Stimulated activated CD8-positive, alpha-beta memory T cell treated with anti-CD3 and anti-CD28 coated beads, Interleukin-7, amount 100 ng/mL, for 48 hours (primary cell): ENCODE results near the gene INPP5A.
"Not testable (repeated sequence)": the region's sequence is repeated elsewhere in the genome, so short reads cannot be mapped to it uniquely, and the experiment has no call there.

ENCODE experiments used
- DNase-seq, 2 donors: peaks; one replicate each; pipeline ENCODE4 v3.0.0-alpha.2; 2020; ENCODE audit warnings: low read depth in 1 of 2; ENCODE audit errors: extremely low read depth in 1 of 2

The INPP5A gene

DNA sequence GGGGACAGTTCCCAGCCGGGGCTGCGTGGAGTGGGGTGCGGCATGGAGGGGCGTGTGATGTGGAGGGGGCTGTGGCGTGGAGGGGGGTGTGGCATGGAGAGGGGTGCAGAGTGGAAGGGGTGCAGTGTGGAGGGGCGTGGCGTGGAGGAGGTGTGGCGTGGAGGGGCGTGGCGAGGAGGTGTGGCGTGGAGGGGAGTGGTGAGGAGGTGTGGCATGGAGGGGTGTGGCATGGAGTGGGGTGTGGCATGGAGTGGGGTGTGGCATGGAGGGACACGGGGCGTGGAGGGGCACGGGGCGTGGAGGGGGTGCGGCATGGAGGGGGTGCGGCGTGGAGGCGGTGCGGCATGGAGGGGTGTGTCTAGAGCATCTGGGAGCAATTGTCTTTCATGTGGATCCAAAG is 214.8 kb downstream of the INPP5A start:
- DNase-seq = no peak

DNA sequence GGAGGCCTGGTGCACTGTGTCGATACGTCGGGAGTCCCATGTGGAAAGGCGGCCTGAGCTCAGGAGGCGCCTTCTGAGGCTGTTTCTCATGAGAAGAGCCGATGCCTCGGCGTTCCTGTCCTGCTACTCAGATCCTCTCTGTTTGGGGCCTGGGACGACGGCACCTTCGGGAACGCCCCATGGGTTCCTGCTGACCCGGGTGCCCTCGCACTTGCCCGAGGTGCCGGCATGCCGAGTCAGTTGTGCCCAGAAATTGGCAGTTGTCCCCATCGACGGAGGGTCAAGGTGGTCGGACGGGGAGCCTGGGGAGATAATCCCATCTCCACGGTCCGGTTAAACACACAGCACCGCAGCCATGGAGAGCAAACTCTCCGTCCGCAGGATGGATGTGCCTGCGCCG is 215.4 kb downstream of the INPP5A start:
- no peak for DNase-seq

DNA sequence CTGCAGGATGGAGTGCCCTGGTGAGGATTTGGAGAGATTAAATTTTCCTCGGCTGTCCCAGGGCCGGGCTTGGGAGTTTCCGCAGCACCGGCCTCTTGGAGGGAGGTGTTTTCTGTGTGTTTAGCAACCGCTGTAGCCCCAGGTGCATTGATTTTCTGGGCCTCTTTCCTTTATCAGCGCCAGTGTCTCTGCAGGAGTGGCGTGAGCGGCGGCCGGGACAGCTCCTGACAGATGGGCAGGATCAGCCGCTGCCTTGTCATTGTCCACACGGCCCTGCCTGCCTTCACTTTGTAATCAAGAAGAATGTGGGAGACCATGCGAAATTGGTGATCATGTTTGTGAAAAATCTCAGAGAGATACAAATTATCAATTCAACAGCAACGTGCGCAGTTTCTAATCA is 216.0 kb downstream of the INPP5A start:
- DNase-seq = no peak

DNA sequence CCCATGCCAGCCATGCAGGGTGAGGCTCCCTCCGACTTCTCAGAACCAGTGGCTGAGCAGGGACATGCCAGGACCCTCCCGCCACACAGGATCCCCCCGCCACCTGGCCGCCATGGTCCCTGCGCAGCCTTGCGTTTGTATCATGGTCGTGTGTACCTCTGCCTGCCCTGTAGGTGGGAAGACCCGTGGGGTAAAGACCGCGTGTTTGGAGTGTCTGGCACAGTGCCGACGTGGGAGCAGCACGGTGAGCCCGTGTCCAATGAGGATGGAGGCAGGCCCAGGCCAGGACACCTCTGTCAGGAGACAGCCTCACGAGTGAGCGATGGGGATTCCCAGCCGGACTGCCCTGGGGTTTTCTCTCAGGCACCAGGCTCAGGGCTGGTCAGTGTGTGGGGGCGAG is 216.5 kb downstream of the INPP5A start:
- no peak for DNase-seq

DNA sequence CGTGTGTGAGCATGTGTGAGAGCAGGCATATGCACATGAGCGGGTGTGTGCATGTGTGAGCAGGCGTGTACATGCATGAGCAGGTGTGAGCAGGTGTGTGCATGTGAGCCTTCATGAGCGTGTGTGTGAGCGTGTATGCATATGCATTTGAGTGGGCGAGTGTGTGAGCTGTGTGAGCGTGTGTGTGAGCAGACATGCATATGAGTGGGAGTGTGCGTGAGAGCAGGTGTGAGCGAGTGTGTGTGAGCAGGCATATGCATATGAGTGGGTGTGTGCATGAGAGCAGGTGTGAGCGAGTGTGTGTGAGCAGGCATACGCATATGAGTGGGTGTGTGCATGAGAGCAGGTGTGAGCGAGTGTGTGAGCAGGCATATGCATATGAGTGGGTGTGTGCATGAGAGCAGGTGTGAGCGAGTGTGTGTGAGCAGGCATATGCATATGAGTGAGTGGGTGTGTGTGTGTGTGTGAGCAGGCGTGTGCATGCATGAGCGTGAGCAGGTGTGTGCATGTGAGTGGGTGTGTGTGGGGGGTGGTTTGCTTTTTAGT is 217.7 kb downstream of the INPP5A start:
- no peak for DNase-seq

DNA sequence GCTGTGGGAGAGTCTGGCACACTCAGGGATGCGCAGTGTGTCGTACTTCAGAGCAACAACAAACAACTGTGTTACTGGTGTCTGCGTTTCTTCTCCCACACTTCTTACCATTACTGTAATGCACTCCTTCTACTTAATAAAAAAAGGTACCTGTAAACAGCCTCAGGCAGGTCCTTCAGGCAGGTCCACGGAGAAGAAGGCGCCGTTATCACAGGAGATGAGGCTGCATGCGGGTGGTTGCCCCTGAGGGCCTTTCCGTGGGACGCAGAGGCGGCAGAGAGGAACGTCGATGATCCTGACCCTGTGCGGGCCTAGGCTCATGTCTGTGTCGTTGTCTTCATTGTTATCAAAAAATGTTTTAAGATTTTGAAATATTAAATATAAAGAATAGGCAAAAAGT is 219.0 kb downstream of the INPP5A start:
- no peak for DNase-seq

DNA sequence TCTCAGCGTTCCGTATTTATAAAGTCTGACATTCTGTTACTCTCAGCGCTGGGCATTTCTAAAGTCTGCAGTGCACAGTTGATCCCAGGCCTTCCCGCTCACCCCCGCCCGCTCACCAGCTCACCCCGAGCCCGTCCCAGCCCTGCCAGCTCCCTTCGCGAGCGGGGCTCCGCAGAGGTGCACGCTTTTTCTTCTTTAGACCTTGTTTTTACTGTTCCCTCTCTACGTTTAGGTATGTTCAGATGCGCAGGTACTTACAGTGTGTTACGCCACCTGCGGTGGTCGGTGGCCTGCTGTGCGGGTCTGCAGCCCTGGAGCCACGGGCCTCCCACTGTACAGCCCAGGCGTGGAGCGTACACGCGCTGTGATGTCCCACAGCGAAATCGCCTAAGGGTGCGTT is 219.6 kb downstream of the INPP5A start:
- DNase-seq = no peak

DNA sequence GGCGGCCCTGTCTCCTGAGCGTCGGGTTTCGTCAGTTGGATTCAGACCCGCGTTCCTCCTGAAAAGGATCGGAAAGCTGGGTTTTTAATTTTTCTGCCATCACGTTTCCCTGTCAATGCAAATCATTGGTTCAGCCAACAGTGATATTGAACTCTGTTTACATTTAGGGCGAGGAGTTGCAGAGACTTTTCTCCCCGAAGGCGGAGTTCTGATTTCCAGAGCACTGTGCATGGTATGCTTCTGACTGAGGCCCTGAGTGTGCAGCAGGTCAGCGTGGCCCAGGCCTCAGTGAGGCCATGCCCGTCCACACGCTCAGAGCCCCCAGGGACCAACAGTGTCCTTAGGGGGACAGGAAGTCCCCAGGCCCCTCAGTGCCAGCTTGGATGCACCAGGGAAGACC is 221.3 kb downstream of the INPP5A start:
- no peak for DNase-seq

DNA sequence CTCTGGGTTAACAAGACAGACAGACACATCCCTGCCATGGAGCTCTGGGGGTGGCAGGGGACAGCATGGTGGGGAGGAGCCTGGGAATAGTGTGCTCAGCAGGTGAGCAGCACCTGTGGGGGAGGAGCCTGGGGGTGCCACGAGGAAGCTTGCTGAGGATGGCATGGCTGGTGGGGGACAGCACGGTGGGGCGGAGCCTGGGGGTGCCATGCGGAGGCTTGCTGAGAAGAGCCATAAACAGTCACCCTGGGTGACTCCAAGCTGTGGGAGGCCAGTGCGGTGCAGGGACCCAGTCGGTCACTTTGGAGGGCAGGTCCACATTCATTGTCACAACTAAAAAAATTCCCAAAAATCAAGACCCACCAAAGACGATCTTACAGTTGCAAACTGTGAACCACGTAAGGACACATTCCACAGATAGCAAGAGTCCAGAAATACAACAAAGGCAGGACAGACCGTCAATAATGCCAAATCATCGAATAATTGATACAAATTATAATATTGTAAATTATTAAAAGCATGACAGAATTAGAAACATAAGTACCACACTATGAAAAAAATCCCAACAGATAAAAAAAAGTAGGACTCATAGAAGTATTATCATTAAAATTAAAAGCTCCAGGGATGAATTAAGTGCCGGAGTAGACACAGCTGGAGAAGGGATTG is 223.9 kb downstream of the INPP5A start:
- DNase-seq = no peak

DNA sequence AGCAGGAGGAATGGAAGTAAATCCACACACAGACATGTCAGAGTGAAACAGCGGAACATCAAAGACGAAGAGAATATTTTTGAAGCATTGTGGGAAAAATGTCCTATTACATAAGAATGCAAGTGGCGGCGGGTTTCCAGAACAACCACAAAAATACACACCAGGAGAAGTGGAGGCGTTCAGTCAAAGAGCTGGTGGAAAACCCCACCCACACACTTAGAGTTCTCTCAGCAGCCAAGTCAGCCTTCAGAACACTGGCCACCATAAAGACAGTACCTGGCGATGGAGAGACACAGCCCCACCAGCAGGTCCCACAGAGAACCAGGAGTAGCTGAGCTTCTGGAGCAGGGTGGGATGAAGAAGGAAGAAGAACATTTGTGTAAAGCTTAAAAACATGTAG is 224.7 kb downstream of the INPP5A start:
- DNase-seq = no peak

DNA sequence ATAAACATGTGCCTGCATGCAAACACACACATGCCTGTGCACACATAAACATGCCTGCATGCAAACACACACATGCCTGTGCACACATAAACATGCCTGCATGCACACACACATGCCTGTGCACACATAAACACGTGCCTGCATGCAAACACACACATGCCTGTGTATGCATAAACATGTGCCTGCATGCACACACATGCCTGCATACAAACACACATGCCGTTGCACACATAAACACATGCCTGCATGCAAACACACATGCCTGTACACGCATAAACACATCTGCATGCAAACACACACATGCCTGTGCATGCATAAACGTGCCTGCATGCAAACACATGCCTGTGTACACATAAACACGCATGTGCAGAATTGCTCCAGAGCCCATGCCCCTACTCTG is 226.0 kb downstream of the INPP5A start:
- no peak for DNase-seq

DNA sequence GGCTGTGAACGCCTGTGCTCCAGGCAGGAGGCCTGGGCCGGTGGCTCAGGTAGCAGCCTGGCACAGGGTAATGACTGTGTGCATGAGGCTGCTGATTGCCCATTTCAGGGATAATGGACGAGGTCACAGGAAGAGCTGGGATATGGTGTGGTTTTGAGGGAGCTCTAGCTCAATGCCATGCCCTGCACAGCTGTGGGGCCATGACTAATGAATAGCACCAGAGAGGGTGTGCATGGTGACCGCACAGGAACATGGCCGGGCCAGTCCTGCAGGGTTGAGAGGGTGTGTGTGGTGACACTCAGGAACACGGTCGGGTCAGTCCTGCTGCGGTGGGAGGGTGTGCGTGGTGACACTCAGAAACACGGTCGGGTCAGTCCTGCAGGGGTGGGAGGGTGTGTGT is 226.5 kb downstream of the INPP5A start:
- no peak for DNase-seq

DNA sequence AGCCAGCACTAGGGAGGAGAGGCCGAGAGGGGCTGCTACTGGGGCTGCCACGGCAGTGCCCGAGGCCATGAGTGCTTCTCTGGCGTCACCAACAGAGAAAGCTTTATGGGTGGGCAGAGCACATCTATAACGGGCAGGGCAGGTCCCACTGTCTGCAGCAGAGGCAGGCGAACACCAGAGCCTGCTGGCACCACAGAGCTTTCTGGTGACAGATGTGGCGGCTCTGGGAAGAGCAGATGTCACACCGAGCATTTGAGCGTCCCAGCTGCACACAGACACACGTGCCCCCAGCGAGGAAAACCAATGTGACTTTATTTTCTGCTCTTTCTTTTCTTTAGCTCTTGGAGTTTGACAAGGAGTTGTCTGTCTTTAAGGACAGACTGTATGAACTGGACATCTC is 227.8 kb downstream of the INPP5A start:
- DNase-seq = no peak

DNA sequence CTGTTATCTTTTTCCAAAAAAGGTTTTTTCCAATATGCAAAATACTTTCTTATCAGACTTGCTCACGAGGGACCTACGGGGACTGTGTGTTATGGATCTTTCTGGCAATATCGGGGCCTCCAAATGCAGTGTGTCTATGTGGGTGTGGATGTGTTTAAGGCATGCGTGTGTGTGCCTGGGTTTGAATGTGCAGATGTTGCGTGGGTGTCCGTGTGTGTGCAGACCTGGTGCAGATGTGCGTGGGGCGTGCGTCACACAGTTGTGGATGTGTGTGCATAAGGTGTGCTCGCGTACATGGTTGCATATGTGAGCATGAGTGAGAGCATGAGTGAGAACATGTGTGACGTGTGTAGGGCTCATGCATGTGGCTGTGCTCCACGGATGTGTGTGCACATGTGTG is 228.7 kb downstream of the INPP5A start:
- no peak for DNase-seq

DNA sequence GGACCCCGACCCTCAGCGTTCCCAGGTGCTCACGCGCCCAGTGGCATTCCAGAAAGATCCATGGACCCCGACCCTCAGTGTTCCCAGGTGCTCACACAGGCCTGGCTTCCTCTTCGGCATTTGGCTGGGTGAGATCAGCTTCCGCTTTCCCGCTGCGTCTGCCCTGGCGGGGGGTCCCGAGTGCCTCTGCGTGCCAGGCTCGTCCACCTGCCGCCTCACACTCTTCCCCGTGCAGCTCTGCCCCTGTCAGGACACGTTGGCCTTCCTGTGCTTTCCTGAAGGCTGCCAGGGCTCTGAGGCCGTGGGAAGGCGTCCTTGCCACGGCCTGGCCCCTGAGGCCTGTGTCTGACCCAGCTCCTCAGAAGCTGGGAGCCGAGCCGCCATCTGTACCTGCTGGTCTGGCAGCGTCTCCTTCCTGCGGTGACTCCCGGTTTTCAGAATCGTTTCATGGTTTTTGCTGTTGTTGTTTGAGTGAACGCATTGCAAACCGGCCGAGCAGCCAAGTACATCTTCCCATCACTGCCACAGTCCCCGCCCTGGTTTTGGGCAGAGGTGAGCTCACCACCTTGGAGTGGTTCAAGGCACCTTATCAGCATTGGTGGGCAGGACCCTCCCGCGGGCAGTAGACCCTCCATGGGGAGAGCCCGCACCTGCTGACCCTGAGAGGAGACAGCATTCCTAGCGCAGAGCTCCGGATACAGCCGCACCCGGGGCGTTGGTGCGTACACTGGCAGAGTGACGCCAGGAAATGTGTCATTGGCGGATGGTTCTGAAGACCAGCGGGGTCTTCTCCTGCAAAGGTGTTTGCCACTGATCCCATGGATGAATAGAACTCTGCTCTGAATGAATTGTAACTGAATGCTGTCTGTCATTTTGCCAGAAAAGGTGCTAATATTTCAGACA is 231.0 kb downstream of the INPP5A start:
- no peak for DNase-seq

DNA sequence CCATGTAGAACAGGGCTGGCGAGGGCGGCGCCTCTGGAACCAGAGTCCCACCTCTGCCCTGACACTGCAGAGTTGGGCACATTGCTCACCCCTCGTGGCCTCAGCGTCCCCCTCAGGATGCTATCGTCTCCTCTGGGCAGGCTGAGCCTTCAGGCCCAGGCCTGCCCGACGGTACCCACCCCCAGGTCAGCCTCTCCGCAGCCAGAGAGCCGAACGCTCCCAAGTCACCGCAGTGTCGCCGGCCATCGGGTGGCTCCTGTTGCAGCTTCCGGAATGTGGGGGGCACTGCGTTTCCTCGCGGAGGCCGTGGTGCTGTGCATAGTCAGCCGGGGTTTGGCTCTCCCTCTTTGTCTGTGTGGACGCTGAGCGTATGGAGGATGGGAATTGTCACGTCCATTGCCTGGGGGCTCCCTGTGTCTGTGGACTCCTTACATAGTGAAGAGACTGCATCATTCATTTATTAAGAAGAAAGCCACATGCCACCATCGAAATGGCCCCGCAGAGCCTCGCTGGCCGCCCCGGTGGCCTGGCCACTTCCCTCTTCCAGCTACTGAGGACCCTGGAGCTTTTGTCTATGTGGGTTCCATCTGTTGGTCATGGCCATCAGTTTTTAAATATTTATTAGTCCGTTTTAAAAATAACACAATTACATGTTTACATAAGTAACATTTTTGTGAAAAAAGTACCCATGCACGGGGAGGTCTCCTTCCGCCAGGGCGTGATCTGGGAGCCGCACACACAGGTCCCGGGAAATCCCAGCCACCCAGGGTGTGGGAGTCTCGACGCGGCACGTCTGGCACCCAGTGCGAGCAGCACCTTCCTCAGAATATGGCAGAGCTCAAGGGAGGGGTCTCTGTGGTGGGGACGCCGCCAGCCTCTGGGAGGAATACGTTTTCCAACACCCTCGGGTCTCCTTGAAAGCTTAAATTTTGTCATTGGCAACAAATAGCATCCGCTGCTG is 232.8 kb downstream of the INPP5A start:
- DNase-seq = no peak

DNA sequence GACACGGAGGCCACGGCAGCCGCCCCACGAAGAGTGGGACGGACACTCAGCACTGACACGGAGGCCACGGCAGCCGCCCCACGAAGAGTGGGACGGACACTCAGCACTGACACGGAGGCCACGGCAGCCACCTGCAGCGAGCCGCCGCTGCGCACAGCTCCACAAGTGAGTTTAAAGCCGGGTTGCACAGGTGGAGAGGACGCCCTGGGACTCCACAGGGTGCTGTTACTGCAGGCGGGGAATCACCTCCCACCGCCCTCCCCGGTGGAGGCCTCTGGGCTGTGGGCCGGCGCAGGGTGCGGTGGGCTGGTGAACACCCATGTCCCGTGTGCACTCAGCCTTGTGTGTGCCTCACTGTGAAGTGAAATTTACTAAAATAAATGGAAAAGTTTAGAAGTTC is 235.2 kb downstream of the INPP5A start:
- not testable (repeated sequence) for DNase-seq

DNA sequence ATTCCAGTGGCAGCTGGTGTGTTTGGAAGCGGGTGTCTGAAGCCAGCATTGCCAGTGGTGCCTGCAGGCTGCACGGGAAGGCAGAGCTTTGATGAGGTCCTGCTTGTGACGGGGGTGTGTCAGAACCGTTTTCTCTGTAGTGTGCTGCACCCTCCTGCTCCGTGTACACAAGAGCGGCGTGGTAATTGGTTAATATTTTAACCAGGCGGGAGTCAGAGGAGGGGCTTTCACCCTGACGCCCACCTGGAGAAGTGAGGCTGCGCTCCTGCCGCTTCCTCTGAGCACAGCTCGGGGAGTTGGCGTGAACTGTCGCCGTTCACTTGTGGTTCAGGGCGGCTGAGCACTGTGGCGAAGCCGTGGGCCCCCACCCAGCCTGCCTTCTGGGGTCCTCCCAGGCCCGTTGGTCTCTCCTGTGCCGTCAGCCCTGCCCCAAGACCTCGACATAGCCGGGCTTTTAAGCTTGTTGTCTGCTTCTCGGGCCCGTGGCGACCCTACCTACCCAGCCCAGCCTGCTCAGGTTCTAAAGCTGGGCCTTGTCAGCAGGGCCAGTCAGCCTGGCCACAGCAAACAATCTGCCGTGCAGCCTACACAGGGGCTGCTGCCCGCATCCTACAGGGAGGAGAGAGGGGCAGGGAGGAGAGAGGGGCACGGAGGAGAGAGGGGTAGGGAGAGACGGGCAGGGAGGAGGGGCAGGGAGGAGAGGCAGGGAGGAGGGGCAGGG is 236.8 kb downstream of the INPP5A start:
- no peak for DNase-seq

DNA sequence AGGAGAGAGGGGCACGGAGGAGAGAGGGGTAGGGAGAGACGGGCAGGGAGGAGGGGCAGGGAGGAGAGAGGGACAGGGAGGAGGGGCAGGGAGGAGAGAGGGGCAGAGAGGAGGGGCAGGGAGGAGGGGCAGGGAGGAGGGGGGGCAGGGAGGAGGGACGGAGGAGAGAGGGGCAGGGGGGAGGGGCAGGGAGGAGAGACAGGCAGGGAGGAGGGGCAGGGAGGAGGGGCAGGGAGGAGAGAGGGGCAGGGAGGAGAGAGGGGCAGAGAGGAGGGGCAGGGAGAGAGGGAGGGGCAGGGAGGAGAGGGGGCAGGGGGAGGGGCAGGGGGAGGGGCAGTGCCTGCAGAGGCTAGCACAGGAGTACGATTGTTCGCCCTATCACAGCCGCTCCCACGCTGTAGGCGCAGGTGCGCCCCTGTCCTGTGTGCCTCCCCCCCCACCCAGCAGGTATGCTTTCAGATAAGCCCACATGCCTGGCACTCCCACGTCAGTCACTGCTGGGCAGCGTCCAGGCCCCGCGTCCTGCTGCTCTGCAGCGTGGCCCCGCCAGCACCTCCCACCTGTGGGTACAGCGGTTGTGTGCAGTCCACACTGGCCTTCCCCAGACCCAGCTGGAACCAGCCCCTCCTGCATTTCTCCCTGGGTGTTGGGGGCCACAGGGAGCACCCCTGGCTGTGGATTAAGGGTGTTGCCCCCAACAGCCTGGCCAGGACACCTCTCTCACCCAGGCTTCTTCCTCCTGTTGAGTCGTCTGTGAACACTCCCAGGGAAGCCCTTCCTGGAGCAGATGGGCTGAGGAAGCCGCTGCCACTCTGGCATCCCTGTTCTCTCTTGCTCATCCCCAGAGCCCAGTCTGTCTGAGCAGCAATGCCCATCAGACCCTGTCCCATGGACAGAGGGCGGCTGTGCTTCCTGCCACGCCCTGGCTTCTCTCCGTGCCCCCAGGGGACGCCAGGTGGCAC is 237.6 kb downstream of the INPP5A start:
- no peak for DNase-seq
